Measurements from ENCODE around the gene AGBL2.

Gene AGBL2

DNA sequence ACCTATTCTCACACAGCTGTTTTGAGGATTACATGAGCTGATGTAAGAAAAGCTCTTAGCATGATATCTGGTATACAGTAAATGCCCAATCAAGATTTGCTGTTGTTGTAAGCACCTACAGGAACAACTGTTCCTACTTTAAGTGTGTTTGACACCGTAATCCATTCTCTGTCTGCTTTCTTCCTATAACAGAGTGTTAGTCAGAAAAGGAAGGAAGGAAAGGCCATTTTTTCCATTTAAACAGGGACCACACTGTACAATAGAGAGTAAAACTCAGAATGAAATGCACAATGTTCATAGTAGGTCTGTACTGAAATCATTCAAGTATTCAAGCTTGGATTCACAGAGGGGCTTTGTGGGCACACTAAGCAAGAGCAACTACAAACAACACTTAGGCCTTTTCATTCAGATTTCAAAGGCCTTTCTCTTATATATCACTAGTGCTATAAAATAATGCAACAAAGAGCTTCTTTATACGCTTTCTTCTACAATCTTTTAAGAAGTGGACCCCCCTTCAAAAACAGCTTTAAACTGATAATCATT lies 94.3 kb downstream of the AGBL2 start:
- no peak for DNase-seq

GRCh38 chr11:47617417-47617809 lies 97.8 kb downstream of the AGBL2 start:
- peak; percentile 10 for DNase-seq

DNA sequence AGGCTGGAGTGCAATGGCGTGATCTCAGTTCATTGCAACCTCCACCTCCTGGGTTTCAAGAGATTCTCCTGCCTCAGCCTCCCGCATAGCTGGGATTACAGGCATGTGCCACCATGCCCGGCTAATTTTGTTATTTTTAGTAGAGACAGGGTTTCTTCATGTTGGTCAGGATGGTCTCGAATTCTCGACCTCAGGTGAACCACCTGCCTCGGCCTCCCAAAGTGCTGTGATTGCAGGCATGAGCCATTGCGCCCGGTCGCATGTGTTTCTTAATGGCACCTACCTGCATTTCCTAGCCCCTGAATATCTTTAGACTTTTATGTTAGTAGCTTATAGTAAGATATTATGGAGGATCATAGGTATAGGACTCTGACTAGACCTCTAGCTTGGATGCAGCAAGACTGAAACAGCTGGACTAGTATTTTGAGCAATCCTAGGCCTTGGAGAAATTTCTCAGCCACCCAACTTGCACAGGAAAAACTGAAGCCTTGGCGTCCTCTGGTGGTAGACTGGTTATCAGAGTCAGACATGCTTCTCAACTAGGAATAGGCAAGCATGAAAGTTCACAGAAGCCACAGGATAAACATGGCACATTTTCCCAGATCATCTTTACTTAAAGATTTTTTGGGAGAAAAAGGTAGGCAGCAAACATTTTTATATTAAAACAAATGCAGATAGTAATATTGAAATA lies 98.3 kb downstream of the AGBL2 start:
- DNase-seq: peak; percentile 81

GRCh38 chr11:47615249-47615648 lies 99.9 kb downstream of the AGBL2 start:
- DNase-seq: no peak

- DNase-seq: peak; percentile 98
These were observed 103.8 kb downstream of the AGBL2 start for GRCh38 chr11:47611348-47611794.

GRCh38 chr11:47609675-47610074 lies 105.5 kb downstream of the AGBL2 start:
- no peak for DNase-seq

Data from MV-4-11 (cell line).